Measurements from ENCODE around the gene CCDC63.
A peak's percentile ranks its signal among the peaks of the same experiment; 100 is the strongest.
"Not testable (repeated sequence)": the region's sequence is repeated elsewhere in the genome, so short reads cannot be mapped to it uniquely, and the experiment has no call there.

Gene CCDC63

DNA sequence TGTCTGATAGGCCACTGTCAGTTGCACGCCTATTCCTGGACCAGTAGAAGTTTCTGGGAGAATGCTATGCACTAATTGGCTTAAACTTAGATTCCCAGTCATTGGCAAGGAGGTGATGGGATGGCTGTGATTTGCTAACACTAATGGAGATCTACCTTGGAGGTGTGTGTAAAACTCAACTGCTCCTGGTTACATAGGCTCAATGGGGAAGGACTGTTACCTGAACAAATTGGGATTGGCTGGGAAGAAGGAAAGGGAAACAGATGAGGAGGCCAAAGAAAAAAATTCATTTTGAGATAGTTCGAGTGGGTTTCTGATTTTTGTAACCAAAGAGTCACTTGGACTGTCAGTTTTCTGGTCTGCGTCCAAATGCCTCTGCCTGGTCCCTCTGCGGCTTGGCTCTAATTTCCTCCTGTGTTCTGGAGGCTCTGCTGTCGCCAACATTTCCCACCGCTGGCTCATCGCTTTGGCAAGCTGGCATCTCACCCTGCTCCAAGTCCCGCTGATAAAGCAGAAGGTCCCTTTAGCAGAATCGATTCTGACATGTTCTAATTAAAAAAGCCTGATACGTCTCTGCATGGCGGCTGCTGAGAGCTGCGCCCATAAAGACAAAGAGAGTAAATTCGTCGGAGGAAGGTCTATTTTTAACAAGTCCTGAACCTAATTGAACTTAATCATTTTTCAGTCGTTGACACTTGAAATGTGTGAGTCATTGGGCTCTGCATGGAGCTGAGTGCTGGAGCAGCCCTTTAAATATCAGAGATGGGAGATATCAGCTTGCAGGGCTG is 2.0 kb upstream of the CCDC63 start:
- DNase-seq (ENCODE audit: low read depth), result no peak

DNA sequence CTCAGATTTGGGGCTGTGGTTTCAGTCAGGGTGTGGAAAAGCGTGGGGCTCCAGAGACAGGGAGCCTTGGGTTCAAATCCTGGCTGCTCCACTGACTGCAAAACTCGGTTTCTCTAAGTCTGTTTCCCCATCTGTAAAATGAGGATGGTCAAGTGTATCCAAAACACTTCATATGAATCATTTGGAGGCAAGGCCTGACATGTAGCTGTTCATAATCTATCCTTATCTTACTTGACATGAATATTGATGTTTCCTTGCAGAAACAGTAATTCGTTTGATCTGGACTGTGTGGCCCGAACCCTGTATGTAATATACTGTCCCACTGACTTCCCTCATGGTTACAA is 1.5 kb upstream of the CCDC63 start:
- no peak for DNase-seq (ENCODE audit: low read depth)

DNA sequence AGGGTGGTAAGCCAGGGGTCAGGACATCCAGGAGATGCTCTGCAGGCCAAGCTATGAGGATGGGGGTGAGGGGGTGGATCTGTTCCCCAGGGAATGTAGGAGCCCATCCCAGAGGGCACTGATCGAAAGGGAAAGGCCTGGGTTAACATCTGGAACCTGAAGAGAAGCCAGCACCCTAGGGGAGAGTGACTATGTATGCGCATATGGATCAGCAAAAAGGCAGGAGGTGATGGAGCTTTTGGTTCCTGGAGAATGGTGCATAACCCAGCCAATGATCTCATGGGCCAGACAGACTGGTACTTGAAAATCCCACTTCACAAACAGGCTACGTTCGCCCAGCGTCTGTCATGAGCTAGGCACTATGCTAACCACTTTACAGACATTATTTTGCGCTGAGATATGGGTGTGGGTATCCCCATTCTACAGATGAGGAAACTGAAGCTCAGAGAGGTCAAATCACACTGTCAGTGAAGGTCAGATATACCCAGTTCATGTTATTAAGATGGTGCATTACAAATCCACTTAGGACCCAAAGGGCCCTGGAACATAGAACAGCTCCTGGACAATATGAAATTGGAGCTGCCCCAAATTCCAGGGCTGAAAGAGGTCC is 1.6 kb downstream of the CCDC63 start:
- no peak for DNase-seq (ENCODE audit: low read depth)

DNA sequence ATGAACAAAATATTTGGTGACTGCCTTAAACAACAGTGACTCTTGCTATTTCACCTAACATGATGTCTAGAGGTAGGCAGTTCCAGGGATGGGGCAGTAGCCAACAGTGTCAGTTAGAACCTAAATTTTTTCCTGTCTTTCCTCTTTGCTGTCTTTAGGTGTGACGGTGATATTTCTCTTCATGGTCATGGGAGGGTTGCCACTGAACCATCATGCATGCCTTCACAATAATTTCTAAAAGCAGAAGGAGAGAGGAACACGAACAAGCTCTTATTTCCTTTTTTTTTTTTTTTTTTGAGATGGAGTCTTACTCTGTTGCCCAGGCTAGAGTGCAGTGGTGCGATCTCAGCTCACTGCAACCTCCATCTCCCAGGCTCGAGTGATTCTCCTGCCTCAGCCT is 2.4 kb downstream of the CCDC63 start:
- DNase-seq (ENCODE audit: low read depth), result no peak

DNA sequence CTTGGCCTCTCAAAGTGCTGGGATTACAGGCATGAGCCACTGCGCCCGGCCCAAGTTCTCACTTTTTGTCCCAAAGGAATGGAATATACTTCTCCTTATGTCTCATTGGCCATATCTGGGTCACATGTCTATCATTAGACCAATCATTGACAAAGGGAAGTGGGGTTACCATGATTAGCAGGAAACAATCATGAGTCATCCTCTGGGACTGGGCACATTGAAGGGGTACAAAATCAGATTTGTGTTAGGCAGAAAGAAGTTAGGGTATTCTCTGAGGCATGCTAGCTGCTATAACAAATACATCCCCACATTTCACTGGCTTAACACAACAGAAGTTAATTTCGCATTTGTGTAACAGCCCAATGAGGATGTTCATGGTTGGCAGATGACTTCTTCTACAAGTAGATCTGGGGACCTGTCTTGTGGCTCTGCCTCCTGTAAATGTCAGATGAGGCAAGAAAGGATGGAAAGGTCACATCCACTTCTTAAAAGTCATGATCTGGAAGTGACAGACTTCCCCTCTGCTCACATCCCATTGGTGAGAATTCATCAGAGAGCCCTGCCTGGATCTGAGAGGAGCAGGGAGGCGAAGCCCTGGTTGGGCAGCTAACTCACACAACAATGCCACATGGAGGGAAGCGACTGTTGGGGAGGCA is 3.1 kb downstream of the CCDC63 start:
- DNase-seq (ENCODE audit: low read depth), result no peak

DNA sequence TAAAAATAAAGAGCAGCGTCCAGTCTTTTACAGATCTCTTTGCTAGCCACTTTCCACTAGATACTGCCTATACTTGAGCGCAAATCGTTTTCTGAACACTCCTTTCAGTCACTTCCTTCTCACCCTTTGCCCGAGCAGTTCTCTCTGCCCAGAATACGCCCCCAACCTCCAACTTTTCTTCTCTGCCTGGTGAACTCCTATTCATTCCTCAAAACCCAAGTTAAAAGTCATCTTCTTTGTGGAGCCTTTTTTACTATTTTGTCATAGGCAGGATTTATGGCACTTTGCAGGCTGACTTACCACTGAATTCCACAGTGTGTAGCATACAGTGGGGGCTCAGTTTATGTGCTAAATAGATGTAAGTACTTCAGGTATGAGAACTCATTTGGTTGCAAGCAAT is 4.0 kb downstream of the CCDC63 start:
- no peak for DNase-seq (ENCODE audit: low read depth)

DNA sequence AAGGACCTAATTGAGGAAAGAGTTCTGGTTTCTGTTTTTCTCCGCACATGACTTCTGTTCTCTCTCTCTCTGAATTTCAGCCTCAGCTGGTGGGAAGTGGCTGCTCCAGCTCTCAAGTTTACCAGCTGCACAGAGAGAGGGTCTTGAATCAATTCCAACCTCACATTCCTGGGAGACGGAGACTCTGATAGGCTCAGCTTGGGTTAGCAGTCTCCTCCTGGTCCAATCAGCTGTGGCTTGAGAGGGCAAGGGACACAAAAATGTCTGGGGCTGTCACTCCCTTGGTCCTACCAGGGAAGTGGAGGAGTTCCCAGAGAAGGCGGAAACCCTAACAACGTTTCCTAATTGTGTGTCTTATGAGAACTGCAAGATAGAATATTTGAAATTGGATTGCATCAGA is 7.0 kb downstream of the CCDC63 start:
- DNase-seq (ENCODE audit: low read depth), result no peak

DNA sequence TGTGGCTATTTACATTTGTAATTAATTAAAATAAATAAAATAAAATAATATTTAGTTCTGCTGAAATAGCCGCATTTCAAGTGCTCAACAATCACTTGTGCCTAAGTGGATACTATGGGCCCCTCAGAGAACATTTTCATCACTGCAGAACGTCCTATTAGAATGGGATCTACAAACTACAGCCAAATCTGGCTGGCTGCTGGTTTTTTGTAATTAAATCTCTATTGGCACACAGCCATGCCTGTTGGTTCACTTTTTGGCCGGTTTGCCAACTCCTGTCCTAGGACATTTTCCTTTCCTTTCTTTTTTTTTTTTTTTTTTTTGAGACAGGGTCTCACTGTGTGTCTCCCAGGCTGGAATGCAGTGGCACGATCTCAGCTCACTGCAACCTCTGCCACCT is 9.8 kb downstream of the CCDC63 start:
- no peak for DNase-seq (ENCODE audit: low read depth)

DNA sequence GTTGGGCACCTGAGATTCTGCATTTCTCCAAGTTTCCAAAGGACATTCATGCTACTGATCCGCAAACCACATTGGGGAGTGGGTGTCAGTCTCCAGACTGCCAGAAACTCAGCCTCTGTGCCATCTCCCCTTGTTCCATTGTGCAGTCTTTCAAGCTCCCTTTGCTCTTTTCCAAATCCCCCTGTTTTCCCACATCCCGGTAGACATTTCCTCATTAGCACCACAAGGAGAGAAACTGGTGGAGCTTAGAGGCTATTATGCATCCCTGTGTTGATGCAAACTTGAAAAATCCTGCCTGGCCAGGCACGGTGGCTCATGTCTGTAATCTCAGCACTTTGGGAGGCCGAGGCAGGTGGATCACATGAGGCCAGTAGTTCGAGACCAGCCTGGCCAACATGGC is 10.7 kb downstream of the CCDC63 start:
- DNase-seq (ENCODE audit: low read depth), result no peak

DNA sequence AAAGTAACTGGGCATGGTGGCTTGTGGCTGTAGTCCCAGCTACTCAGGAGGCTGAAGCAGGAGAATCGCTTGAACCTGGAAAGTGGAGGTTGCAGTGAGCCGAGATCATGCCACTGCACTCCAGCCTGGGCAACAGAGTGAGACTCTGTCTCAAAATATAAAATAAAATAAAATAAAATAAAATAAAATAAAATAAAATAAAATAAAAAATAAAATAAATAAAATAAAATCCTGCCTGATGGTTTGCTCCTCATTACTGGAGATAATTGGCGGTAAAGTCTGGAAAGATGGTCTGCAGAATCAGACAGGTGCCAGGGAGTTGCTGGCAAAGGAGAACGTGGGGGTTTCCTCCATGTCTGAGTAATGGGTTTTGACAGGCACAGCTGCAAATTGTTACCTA is 11.2 kb downstream of the CCDC63 start:
- DNase-seq (ENCODE audit: low read depth), result not testable (repeated sequence)

DNA sequence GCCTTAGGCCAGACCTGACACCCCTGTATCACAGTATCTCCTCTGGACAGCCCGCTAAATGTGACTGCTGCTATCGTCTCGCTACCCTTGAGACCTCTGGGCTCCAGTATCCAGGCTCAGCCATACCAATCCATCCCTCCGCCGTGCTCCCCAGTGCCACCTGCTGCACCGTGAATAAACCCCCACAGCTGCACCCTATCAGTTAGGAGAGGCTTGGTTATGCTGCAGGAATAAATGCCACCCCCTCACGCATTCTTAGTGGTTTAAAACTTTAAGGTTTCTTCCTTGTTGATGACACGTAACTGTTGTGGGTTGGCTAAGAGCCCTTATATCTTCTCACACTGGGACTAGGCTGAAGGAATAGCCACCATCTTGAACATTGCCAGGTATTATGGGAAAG is 12.1 kb downstream of the CCDC63 start:
- DNase-seq (ENCODE audit: low read depth), result peak; percentile 31

DNA sequence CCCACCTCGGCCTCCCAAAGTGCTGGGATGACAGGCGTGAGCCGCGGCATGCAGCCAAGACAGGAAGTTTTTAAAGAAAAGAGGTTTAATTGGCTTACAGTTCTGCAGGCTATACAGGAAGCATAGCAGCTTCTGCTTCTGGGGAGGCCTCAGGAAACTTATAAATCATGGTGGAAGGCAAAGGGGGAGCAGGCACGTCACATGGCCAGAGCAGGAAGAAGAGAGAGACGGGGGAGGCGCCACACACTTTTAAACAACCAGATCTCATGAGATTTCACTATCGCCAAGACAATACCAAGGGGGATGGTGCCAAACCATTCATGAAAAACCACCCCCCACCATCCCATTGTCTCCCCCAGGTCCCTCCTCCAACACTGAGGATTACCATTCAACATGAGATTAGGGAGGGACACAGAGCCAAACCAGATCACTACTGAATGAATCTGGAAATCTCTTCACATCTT is 14.1 kb downstream of the CCDC63 start:
- no peak for DNase-seq (ENCODE audit: low read depth)

DNA sequence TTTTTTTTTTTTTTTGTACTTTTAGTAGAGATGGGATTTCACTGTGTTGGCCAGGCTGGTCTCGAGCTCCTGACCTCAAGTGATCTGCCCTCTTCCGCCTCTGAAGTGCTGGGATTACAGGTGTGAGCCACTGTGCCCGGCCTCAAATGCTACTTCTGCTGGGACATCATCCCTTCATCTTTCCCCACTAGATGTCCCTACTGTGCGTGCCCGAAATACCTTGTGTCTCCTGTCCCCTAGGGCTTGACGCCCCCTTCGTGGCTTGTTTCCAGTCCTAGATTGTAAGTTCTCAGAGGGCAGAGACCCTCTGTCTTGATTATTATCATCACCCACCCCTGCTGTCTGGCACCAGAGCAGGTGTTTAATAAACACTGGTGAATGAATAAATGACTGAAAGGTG is 14.9 kb downstream of the CCDC63 start:
- no peak for DNase-seq (ENCODE audit: low read depth)

DNA sequence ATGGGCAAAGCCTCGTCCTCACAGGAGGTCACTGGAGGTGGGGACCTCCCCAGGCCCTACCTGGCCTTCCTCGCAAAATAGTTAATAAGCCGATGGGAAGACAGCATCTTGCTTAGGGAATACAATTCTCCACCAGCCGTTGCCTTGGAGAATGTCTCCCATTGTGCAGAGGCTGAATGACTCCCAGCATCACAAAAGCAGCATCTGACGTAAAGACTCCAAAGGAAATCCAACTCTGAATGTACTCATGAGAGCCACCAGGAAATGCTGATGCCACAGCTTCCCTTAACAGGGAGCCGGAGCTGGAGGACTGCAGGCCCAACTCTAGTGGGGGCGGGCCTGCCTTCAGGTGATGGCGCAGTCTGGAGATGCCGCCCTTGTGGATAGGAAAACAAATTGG is 15.5 kb downstream of the CCDC63 start:
- DNase-seq (ENCODE audit: low read depth), result no peak

DNA sequence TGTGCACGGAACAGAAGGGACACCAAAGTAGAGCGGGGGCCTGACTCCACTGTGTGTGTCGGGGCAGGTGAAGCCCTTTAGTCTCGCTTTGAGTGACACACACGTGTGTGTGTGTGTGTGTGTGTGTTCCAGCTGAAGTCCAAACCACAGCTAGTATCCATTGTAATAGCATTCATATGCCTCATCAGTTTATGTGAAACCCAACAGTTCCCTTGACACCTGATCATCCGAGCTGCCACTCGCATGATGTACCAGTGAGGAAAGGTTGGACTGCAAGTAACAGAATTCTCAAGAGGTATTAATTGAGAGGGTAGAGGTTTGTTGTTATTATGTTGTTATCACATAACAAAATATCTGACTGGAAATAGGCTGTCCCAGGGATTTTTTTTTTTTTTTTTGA is 16.4 kb downstream of the CCDC63 start:
- DNase-seq (ENCODE audit: low read depth), result no peak

DNA sequence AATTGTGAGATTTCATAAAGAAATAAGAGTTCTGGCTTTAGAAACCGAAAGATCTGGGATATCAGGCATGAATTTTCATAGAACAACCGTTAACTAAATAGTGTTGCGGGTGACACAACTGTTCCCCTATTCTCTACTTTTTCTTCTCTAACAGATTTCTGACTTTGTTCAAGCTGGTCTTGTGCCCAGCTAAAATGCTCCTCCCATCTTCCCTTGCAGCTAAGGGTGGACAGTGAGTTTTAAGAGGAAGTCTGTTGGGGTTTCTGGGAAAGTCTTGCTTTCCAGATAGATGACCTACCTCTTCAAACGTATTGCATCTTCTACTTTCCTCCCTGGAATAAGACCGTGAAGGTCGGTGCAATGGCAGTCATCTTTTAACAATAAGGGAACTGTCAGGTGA is 18.7 kb downstream of the CCDC63 start:
- no peak for DNase-seq (ENCODE audit: low read depth)

DNA sequence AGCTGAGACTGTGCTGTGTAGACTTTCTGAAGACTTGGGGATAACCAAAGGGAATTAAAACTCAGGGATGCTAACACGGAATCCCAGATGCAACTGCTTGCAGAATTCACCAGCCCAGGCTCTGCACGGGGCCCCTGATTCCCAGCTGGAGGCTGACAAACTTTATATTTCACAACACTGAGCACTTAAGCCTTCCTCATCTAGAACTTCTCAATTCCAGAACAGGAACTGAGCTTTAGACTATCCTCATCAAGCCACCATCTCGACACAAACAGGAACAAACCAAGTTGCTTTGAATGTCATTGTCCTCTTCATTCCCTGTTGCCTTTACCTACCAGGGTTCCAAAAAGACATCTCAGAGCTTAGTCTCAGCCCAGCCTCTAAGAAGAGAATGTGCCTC is 22.2 kb downstream of the CCDC63 start:
- no peak for DNase-seq (ENCODE audit: low read depth)

DNA sequence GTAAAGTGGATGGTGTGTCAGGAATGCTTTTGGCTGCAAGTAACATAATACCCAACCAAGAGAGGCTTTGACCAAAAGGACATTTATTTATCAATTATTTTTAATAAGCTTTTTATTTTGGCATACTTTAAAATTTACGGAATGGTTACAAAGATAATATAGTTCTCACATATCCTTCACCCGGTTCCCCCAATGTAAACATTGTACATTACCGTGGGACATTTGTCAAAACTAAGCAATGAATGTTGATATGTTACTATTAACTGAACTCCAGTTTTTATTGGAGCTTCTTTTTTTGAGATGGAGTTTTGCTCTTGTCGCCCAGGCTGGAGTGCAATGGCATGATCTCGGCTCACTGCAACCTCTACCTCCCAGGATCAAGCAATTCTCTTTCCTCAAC is 23.0 kb downstream of the CCDC63 start:
- no peak for DNase-seq (ENCODE audit: low read depth)

DNA sequence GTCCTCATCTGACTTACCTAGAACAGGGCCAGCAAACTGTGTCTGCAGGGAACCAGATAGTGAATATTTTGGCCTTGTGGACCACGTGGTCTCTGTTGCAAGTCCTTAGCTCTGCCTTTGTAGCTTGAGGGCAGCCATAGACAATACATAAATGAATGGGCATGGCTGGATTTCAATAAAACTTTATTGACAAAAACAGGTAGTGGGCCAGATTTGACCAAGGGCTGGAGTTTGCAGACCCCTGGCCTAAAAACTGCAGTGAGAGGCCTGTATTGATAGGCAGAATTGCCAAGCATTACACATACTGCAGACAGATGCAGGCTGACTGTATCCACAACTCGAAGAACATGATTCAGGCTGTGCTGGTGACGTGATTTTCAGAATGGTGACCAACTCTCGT is 25.3 kb downstream of the CCDC63 start:
- DNase-seq (ENCODE audit: low read depth), result no peak

DNA sequence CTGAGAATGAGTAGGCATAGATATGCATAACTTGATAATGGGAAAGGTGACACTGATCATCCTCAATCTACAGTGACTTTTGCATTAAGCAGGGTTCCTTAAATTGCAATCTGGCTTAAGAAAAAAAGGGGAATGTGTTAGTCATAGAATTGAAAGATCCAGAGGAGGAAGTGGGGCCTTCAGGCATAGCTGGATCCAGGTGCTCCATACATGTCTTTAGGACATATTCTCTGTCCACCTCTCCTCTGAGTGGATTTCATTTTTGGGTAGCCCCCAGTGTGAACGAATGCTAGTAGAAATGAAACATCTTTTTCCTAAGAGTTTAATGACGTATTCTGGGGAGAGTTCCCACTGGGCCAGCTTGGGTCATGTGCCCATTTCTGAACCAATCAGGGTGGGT is 27.6 kb downstream of the CCDC63 start:
- DNase-seq (ENCODE audit: low read depth), result no peak

DNA sequence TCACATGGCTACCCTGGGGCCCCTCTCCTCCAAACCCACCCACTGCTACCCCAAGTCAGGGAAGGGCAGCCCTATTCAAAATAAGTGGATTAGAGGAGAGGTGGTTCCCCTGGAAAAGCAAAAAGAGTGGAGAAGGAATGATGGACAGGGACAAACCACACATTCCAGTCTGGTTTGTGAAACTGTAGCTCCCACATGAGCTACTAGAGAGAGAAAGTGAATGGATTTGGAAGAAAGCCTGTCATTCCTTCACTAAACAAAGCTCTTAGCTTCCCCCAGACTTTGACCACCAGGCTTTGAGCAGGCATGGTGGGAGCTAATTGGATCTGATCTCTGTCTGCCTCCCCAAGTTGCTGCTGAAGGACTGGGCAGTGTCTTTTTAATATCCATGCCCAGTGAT is 28.0 kb downstream of the CCDC63 start:
- DNase-seq (ENCODE audit: low read depth), result no peak

DNA sequence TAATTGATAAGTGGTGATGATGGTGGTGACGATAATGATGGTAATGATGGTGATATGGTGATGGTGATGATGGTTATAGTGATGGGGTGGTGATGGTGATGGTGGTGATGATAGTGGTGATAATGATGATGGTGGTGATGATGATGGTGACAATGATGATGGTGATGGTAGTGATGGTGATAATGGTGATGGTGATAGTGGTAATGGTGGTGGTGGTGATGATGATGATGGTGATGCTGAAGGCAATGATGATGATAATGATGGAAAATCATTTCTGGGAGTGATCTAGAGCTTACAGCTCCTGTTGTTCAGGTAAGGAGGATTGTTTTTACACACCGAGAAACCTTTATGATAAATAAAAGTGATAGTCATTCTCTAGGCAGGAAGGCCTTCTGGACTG is 33.9 kb downstream of the CCDC63 start:
- DNase-seq (ENCODE audit: low read depth), result no peak

DNA sequence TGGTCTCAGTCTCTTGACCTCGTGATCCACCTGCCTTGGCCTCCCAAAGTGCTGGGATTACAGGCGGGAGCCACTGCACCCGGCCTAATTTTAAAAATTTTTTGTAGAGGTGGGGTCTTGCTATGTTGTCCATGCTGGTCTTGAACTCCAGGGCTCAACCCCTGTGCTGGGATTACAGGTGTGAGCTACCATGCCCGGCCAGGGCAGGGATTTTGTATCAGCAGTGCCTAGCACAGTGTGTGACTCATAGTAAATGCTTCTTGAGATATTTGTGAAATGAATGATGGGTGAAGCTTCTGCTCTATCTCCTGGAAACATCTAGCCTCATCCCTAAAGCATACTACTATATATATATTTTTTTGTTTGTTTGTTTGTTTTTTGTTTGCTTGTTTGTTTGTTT is 36.5 kb downstream of the CCDC63 start:
- no peak for DNase-seq (ENCODE audit: low read depth)
